GM18498 (cell line): ENCODE results near the gene LDLRAD4.

Experiments
- ATAC-seq: cut with Tn5 transposase; IDR thresholded peaks from one replicate; pipeline ENCODE4 v1.9.1; 2021; ENCODE audit warnings: mild to moderate bottlenecking, moderate library complexity; ENCODE audit not compliant: unreplicated experiment

Gene LDLRAD4

GRCh38 chr18:13496691-13497281 is 278.2 kb downstream of the LDLRAD4 start:
- no peak for ATAC-seq

- no peak for ATAC-seq
Observed at GRCh38 chr18:13499803-13500202, 281.2 kb downstream of the LDLRAD4 start.

GRCh38 chr18:13500227-13500865 is 281.8 kb downstream of the LDLRAD4 start:
- ATAC-seq, result no peak

GRCh38 chr18:13500869-13501542 is 282.4 kb downstream of the LDLRAD4 start:
- ATAC-seq, result no peak

- ATAC-seq, result peak; percentile 14
Observed at GRCh38 chr18:13501543-13501887, 283.0 kb downstream of the LDLRAD4 start.

- ATAC-seq, result peak; percentile 97
Observed at GRCh38 chr18:13501891-13502290, 283.3 kb downstream of the LDLRAD4 start.

GRCh38 chr18:13502585-13502984 is 284.0 kb downstream of the LDLRAD4 start:
- no peak for ATAC-seq

- no peak for ATAC-seq
Observed at GRCh38 chr18:13503836-13504235, 285.3 kb downstream of the LDLRAD4 start.

- ATAC-seq, result no peak
Observed at GRCh38 chr18:13505780-13506345, 287.3 kb downstream of the LDLRAD4 start.

GRCh38 chr18:13510594-13510993 is 292.0 kb downstream of the LDLRAD4 start:
- no peak for ATAC-seq

GRCh38 chr18:13511961-13512577 is 293.5 kb downstream of the LDLRAD4 start:
- ATAC-seq, result no peak

GRCh38 chr18:13513021-13513420 is 294.5 kb downstream of the LDLRAD4 start:
- ATAC-seq, result no peak

GRCh38 chr18:13513481-13513880 is 294.9 kb downstream of the LDLRAD4 start:
- ATAC-seq, result no peak

GRCh38 chr18:13514558-13514957 is 296.0 kb downstream of the LDLRAD4 start:
- ATAC-seq, result no peak

GRCh38 chr18:13516855-13517254 is 298.3 kb downstream of the LDLRAD4 start:
- no peak for ATAC-seq

GRCh38 chr18:13517369-13517768 is 298.8 kb downstream of the LDLRAD4 start:
- ATAC-seq, result no peak

GRCh38 chr18:13518382-13518781 is 299.8 kb downstream of the LDLRAD4 start:
- ATAC-seq, result no peak

GRCh38 chr18:13520306-13520705 is 301.7 kb downstream of the LDLRAD4 start:
- no peak for ATAC-seq

- no peak for ATAC-seq
Observed at GRCh38 chr18:13520741-13521140, 302.2 kb downstream of the LDLRAD4 start.

GRCh38 chr18:13521418-13521817 is 302.9 kb downstream of the LDLRAD4 start:
- ATAC-seq, result no peak

GRCh38 chr18:13522256-13522655 is 303.7 kb downstream of the LDLRAD4 start:
- no peak for ATAC-seq
